ENCODE measurements around the gene LCP1. TPM values are rescaled to one million over a fixed set of nuclear protein-coding genes. Genes with fewer than 3 reads are reported as not detected.

LCP1 gene
- total and polyA plus RNA-seq, 2 experiments from 2014 or later, result 0.64 TPM; not detected in 1

DNA sequence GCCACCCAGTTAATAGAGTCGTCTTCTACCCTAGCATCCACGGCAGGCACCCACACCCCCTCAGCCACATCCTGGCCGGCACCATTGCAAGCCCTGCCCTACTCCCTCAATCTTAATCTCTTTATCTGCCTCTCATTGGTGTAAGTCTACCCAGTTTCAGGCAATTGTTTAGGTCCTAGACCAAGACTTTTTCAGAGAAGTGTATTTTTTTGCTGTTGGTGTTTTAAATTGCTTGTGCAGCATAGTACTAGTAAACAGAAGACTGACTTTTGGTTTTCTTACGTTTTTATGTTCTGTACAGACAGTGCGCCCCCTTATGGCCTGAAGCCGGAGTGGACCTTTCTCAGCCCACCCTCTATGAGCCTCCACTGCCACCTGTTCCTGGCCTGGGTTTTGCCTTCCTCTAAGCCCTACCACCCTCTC, 2.3 kb upstream of the LCP1 start:
- no peaks in the 10 kb centered on the region for H3K79me2 ChIP-seq (ENCODE audit: insufficient read depth)
- DNase-seq, result peak; percentile 22
- 20 to 24% methylated on average over 6 of the region's 6 CpGs for WGBS, 2 experiments (ENCODE audit: low coverage in 1 of 2, low lambda C conversion rate in 2 of 2, missing lambda C conversion rate in 2 of 2)
- H3K9me3 ChIP-seq (ENCODE audit: low read depth), result no peaks in the 10 kb centered on the region
- in situ Hi-C loops (cut with MboI), result no loop called here
- H3K27me3 ChIP-seq (replicated peaks; ENCODE audit: insufficient read depth), result peaks cover 29% of the 10 kb centered on the region; the same call in 1 of the 2 replicates
- H3F3A ChIP-seq (ENCODE audit: insufficient read depth), result no peaks in the 10 kb centered on the region
- H3K9ac ChIP-seq, result no peak overlapping the region
- no peaks in the 10 kb centered on the region for H3K4me1 ChIP-seq (ENCODE audit: insufficient read depth)
- TF ChIP-seq EZH2phosphoT487 (IDR thresholded peaks at IDR 0.05; ENCODE audit: insufficient read depth, low read depth) (no peak), EZH2 (IDR thresholded peaks at IDR 0.05; ENCODE audit: insufficient read depth, poor library complexity, severe bottlenecking) (no peak)
- H3K9me2 ChIP-seq (ENCODE audit: insufficient read depth), result no peaks in the 10 kb centered on the region
- H4K20me1 ChIP-seq (ENCODE audit: insufficient read depth), result no peaks in the 10 kb centered on the region
- H3K27ac ChIP-seq, result no peak overlapping the region
- no peak overlapping the region for H3K4me3 ChIP-seq
- no peaks in the 10 kb centered on the region for H3K36me3 ChIP-seq (ENCODE audit: low read depth)
- no peak overlapping the region for H3K4me2 ChIP-seq (ENCODE audit: unreplicated experiment)
- H2AFZ ChIP-seq, result no peak overlapping the region

DNA sequence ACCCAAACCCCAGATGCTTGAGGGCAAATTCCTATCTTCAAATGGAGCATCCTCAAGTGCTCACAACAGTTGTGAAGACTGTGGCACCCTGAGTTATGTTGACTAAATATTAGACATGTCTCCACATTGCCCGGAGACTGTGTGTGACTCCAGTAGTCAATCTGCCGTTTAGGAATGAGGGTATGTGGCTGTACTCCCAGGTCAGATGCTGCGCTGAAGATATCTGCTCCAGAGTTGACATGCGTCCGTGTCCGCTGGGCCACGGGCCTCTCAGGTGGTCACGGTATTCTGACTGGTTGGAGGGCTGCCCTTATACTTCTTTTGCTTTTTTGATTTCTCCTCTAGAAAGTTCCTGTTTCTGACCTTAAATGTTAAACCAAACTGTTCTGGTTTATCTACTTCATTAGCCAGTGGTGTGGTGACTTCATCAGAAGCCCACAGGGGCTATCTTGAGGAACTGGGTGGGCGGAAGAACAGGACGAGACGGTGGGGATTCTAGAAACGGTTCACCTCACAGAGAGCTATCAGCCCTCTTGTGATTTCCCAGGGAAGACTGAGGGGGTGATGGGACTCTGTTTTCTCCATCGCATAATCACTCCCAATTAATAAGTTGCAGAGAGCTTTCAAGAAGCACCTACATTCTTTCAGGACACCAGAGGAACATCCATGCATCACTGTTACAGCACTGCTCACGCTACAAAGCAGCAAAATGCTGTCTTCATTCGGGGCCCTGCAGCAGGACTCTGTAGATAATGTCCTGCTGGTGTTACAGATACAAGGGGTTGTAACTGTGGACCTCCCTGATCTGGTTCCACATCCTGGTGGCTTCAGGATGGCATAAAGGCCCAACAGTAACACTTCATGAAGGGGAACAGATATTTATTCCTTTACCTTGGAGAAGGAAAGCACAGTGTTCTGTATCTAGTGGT, 1.3 kb upstream of the LCP1 start:
- H3K4me3 ChIP-seq, result no peak overlapping the region
- no peaks in the 10 kb centered on the region for H3K79me2 ChIP-seq (ENCODE audit: insufficient read depth)
- no peak for DNase-seq

DNA sequence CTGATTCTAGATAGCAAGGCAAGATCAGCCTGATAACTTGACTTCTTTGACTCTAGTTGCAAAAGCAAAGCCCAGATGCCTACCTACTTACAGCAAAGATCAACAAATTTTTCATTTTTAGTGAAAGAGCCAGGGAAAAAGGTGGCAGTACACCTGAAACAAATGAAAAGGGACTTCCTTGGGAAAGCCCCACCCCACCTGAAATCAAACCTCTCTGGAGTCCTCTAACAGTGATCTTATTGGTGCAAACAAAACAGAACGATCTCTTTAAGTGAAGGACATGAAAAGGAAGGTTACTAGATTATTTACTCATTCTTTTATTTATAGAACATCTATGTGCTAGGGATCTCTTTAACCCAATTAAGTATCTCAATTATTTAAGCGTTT, 507 bp upstream of the LCP1 start:
- H3K4me3 ChIP-seq, result no peak overlapping the region
- 45 to 62% methylated on average over 2 of the region's 2 CpGs for WGBS, 2 experiments (ENCODE audit: low coverage in 1 of 2, low lambda C conversion rate in 2 of 2, missing lambda C conversion rate in 2 of 2)
- H3K9me3 ChIP-seq (ENCODE audit: low read depth), result no peaks in the 10 kb centered on the region

More for the DNA sequence above, 1.3 kb upstream of the LCP1 start:
- Histone ChIP-seq H3K36me3 (ENCODE audit: low read depth) (no peaks in the 10 kb centered on the region), H3K27me3 (replicated peaks; ENCODE audit: insufficient read depth) (peaks cover 23% of the 10 kb centered on the region; the same call in 1 of the 2 replicates), H3K9me3 (ENCODE audit: low read depth) (no peaks in the 10 kb centered on the region), H3K9me2 (ENCODE audit: insufficient read depth) (no peaks in the 10 kb centered on the region), H3K9ac (no peak overlapping the region), H3F3A (ENCODE audit: insufficient read depth) (no peaks in the 10 kb centered on the region), H2AFZ (no peak overlapping the region), H3K4me1 (ENCODE audit: insufficient read depth) (no peaks in the 10 kb centered on the region), H4K20me1 (ENCODE audit: insufficient read depth) (no peaks in the 10 kb centered on the region), H3K27ac (no peak overlapping the region), H3K4me2 (ENCODE audit: unreplicated experiment) (no peak overlapping the region)
- in situ Hi-C loops (cut with MboI), result no loop called here
- TF ChIP-seq EZH2 (IDR thresholded peaks at IDR 0.05; ENCODE audit: insufficient read depth, poor library complexity, severe bottlenecking) (no peak), EZH2phosphoT487 (IDR thresholded peaks at IDR 0.05; ENCODE audit: insufficient read depth, low read depth) (no peak)
- WGBS, 2 experiments (ENCODE audit: low coverage in 1 of 2, low lambda C conversion rate in 2 of 2, missing lambda C conversion rate in 2 of 2), result 87 to 89% methylated on average over 15 of the region's 15 CpGs

GRCh38 chr13:46181377-46181839, 569 bp downstream of the LCP1 start:
- Histone ChIP-seq H2AFZ (no peak overlapping the region), H3F3A (ENCODE audit: insufficient read depth) (no peaks in the 10 kb centered on the region), H3K79me2 (ENCODE audit: insufficient read depth) (no peaks in the 10 kb centered on the region), H3K4me3 (no peak overlapping the region), H3K9me3 (ENCODE audit: low read depth) (no peaks in the 10 kb centered on the region), H4K20me1 (ENCODE audit: insufficient read depth) (no peaks in the 10 kb centered on the region), H3K4me1 (ENCODE audit: insufficient read depth) (no peaks in the 10 kb centered on the region), H3K27me3 (replicated peaks; ENCODE audit: insufficient read depth) (peaks cover 21% of the 10 kb centered on the region; the same call in 1 of the 2 replicates), H3K36me3 (ENCODE audit: low read depth) (no peaks in the 10 kb centered on the region), H3K9me2 (ENCODE audit: insufficient read depth) (no peaks in the 10 kb centered on the region), H3K27ac (no peak overlapping the region), H3K9ac (no peak overlapping the region), H3K4me2 (ENCODE audit: unreplicated experiment) (no peak overlapping the region)
- TF ChIP-seq EZH2 (IDR thresholded peaks at IDR 0.05; ENCODE audit: insufficient read depth, poor library complexity, severe bottlenecking), result no peak
- TF ChIP-seq EZH2phosphoT487 (IDR thresholded peaks at IDR 0.05; ENCODE audit: insufficient read depth, low read depth), result no peak
- 91 to 95% methylated on average over 5 of the region's 5 CpGs for WGBS, 2 experiments (ENCODE audit: low coverage in 1 of 2, low lambda C conversion rate in 2 of 2, missing lambda C conversion rate in 2 of 2)
- DNase-seq, result no peak
- in situ Hi-C loops (cut with MboI), result no loop called here

More for the DNA sequence above, 507 bp upstream of the LCP1 start:
- no peaks in the 10 kb centered on the region for H3K36me3 ChIP-seq (ENCODE audit: low read depth)
- peaks cover 20% of the 10 kb centered on the region; the same call in 1 of the 2 replicates for H3K27me3 ChIP-seq (replicated peaks; ENCODE audit: insufficient read depth)
- H2AFZ ChIP-seq, result no peak overlapping the region
- H4K20me1 ChIP-seq (ENCODE audit: insufficient read depth), result no peaks in the 10 kb centered on the region
- no peak overlapping the region for H3K27ac ChIP-seq
- in situ Hi-C loops (cut with MboI), result no loop called here
- no peak overlapping the region for H3K9ac ChIP-seq
- no peak for DNase-seq
- no peaks in the 10 kb centered on the region for H3K4me1 ChIP-seq (ENCODE audit: insufficient read depth)
- H3K4me2 ChIP-seq (ENCODE audit: unreplicated experiment), result no peak overlapping the region
- TF ChIP-seq EZH2 (IDR thresholded peaks at IDR 0.05; ENCODE audit: insufficient read depth, poor library complexity, severe bottlenecking), result no peak
- H3F3A ChIP-seq (ENCODE audit: insufficient read depth), result no peaks in the 10 kb centered on the region
- H3K79me2 ChIP-seq (ENCODE audit: insufficient read depth), result no peaks in the 10 kb centered on the region
- H3K9me2 ChIP-seq (ENCODE audit: insufficient read depth), result no peaks in the 10 kb centered on the region

Data from GM23248 (cell line).